T-helper 2 cell (primary cell): ENCODE results near the gene ADGRF5.

Experiments
- DNase-seq, 5 experiments: peaks; one replicate each; pipeline versions ENCODE4 v3.0.0 to v3.0.0-alpha.2; 2012 to 2022
- total RNA-seq, 2 donors: gene quantifications; one replicate each; lab custom pipeline; 2026; lab: John Stamatoyannopoulos, UW

Gene ADGRF5
- total RNA-seq: 0 to 0.20 reads per million in 2 donors

- no peak for DNase-seq
These were observed at the start of gene ADGRF5 for GRCh38 chr6:46921731-46922130. Gene ADGRF5, minus strand, starts transcription at chr6:46921938. Its CDS starts 15,176 bp downstream, at chr6:46906762.

GRCh38 chr6:46969206-46969605 is 47.5 kb upstream of the ADGRF5 start:
- DNase-seq: no peak

GRCh38 chr6:46967826-46968349 is 46.1 kb upstream of the ADGRF5 start:
- no peak for DNase-seq

- no peak for DNase-seq
These were observed 43.2 kb upstream of the ADGRF5 start for GRCh38 chr6:46964716-46965519.

- DNase-seq: no peak
These were observed 41.9 kb upstream of the ADGRF5 start for GRCh38 chr6:46963626-46964025.

- no peak for DNase-seq
These were observed 41.3 kb upstream of the ADGRF5 start for GRCh38 chr6:46963039-46963438.

- DNase-seq: no peak
These were observed 40.0 kb upstream of the ADGRF5 start for GRCh38 chr6:46961711-46962110.

- DNase-seq: no peak
These were observed 39.5 kb upstream of the ADGRF5 start for GRCh38 chr6:46961232-46961631.

- DNase-seq: no peak
These were observed 37.7 kb upstream of the ADGRF5 start for GRCh38 chr6:46959419-46959818.

GRCh38 chr6:46956409-46956808 is 34.7 kb upstream of the ADGRF5 start:
- no peak for DNase-seq

- DNase-seq: no peak
These were observed 33.2 kb upstream of the ADGRF5 start for GRCh38 chr6:46954837-46955451.

- no peak for DNase-seq
These were observed 32.2 kb upstream of the ADGRF5 start for GRCh38 chr6:46953921-46954320.

- DNase-seq: no peak
These were observed 28.0 kb upstream of the ADGRF5 start for GRCh38 chr6:46949632-46950280.

- DNase-seq: no peak
These were observed 27.0 kb upstream of the ADGRF5 start for GRCh38 chr6:46948699-46949098.

GRCh38 chr6:46947497-46947896 is 25.8 kb upstream of the ADGRF5 start:
- no peak for DNase-seq

- no peak for DNase-seq
These were observed 18.9 kb upstream of the ADGRF5 start for GRCh38 chr6:46940433-46941226.

GRCh38 chr6:46937642-46938041 is 15.9 kb upstream of the ADGRF5 start:
- no peak for DNase-seq

GRCh38 chr6:46935687-46936086 is 13.9 kb upstream of the ADGRF5 start:
- DNase-seq: no peak

- no peak for DNase-seq
These were observed 12.0 kb upstream of the ADGRF5 start for GRCh38 chr6:46933751-46934150.

GRCh38 chr6:46932526-46933319 is 11.0 kb upstream of the ADGRF5 start:
- DNase-seq: no peak

GRCh38 chr6:46931416-46931815 is 9.7 kb upstream of the ADGRF5 start:
- DNase-seq: no peak

- no peak for DNase-seq
These were observed 8.6 kb upstream of the ADGRF5 start for GRCh38 chr6:46930331-46930730.
